ENCODE data around the gene FN1.

FN1 gene

GRCh38 chr2:215407061-215407460, 28.8 kb downstream of the FN1 start:
- DNase-seq (ENCODE audit: low read depth): no peak

- DNase-seq (ENCODE audit: low read depth): no peak
Observed at GRCh38 chr2:215405722-215406581, 29.9 kb downstream of the FN1 start.

- DNase-seq (ENCODE audit: low read depth): no peak
Observed at GRCh38 chr2:215404348-215405012, 31.4 kb downstream of the FN1 start.

GRCh38 chr2:215403441-215404347, 32.2 kb downstream of the FN1 start:
- no peak for DNase-seq (ENCODE audit: low read depth)

- DNase-seq (ENCODE audit: low read depth): peak; percentile 91
Observed at GRCh38 chr2:215401896-215402379, 33.9 kb downstream of the FN1 start.

- no peak for DNase-seq (ENCODE audit: low read depth)
Observed at GRCh38 chr2:215399067-215399716, 36.7 kb downstream of the FN1 start.

GRCh38 chr2:215397632-215398341, 38.1 kb downstream of the FN1 start:
- DNase-seq (ENCODE audit: low read depth): no peak

- peak; percentile 65 for DNase-seq (ENCODE audit: low read depth)
Observed at GRCh38 chr2:215396595-215397313, 39.1 kb downstream of the FN1 start.

- DNase-seq (ENCODE audit: low read depth): no peak
Observed at GRCh38 chr2:215395687-215396460, 40.0 kb downstream of the FN1 start.

GRCh38 chr2:215394102-215394805, 41.6 kb downstream of the FN1 start:
- DNase-seq (ENCODE audit: low read depth): no peak

- DNase-seq (ENCODE audit: low read depth): no peak
Observed at GRCh38 chr2:215392687-215393270, 43.1 kb downstream of the FN1 start.

- DNase-seq (ENCODE audit: low read depth): no peak
Observed at GRCh38 chr2:215392164-215392563, 43.7 kb downstream of the FN1 start.

GRCh38 chr2:215391531-215391930, 44.3 kb downstream of the FN1 start:
- no peak for DNase-seq (ENCODE audit: low read depth)

GRCh38 chr2:215390550-215390913, 45.3 kb downstream of the FN1 start:
- no peak for DNase-seq (ENCODE audit: low read depth)

GRCh38 chr2:215388002-215388728, 47.7 kb downstream of the FN1 start:
- no peak for DNase-seq (ENCODE audit: low read depth)

GRCh38 chr2:215386566-215386965, 49.3 kb downstream of the FN1 start:
- no peak for DNase-seq (ENCODE audit: low read depth)

GRCh38 chr2:215384710-215385109, 51.2 kb downstream of the FN1 start:
- DNase-seq (ENCODE audit: low read depth): no peak

Measured in GM04504 (cell line).